Activated naive CD8-positive, alpha-beta T cell treated with anti-CD3 and anti-CD28 coated beads, Interleukin-2, amount 10 ng/mL, durations not matched to agents 7 days and 5 days (primary cell): ENCODE measurements around the gene ZNF534. TPM values are rescaled to one million over a fixed set of nuclear protein-coding genes. Genes with fewer than 3 reads are reported as not detected.
"Not testable (repeated sequence)": the region's sequence is repeated elsewhere in the genome, so short reads cannot be mapped to it uniquely, and the experiment has no call there.

Experiments
- ATAC-seq: fragments of 150-1000 bp; cut with Tn5 transposase; one replicate; pipeline ENCODE4 v1.10.0; 2021; ENCODE audit warnings: low read depth, moderate library complexity
- POLR2A ChIA-PET: fragments of 350-600 bp; sonication (Branson Sonifier 250); formaldehyde crosslinking; loops from one replicate; lab custom pipeline; 2021; ENCODE audit warnings: antibody characterized with exemption; lab: Charles Lee
- DNase-seq: peaks from one replicate; pipeline ENCODE4 v3.0.0; 2021
- H3K27ac Mint-ChIP-seq: one replicate; pipeline ENCODE4 v1.8.0; 2022; ENCODE audit warnings: mild to moderate bottlenecking, mixed read lengths
- H3K27me3 Mint-ChIP-seq: one replicate; pipeline ENCODE4 v1.8.0; 2022; ENCODE audit warnings: mild to moderate bottlenecking, moderate library complexity, mixed read lengths
- H3K36me3 Mint-ChIP-seq: one replicate; pipeline ENCODE4 v1.8.0; 2021; ENCODE audit warnings: mild to moderate bottlenecking, mixed read lengths
- H3K4me1 Mint-ChIP-seq: one replicate; pipeline ENCODE4 v1.8.0; 2021; ENCODE audit warnings: mixed read lengths
- H3K4me3 Mint-ChIP-seq: one replicate; pipeline ENCODE4 v1.8.0; 2022; ENCODE audit warnings: mild to moderate bottlenecking, moderate library complexity, mixed read lengths
- H3K9me3 Mint-ChIP-seq: one replicate; pipeline ENCODE4 v1.8.0; 2021; ENCODE audit warnings: mixed read lengths
- total RNA-seq, 2 experiments: library from RNA; stranded (reverse); gene quantifications; one replicate each; pipeline ENCODE4 v1.2.3, GENCODE V29; 2021

The ZNF534 gene
- total RNA-seq, 2 experiments from 2014 or later = not detected

DNA sequence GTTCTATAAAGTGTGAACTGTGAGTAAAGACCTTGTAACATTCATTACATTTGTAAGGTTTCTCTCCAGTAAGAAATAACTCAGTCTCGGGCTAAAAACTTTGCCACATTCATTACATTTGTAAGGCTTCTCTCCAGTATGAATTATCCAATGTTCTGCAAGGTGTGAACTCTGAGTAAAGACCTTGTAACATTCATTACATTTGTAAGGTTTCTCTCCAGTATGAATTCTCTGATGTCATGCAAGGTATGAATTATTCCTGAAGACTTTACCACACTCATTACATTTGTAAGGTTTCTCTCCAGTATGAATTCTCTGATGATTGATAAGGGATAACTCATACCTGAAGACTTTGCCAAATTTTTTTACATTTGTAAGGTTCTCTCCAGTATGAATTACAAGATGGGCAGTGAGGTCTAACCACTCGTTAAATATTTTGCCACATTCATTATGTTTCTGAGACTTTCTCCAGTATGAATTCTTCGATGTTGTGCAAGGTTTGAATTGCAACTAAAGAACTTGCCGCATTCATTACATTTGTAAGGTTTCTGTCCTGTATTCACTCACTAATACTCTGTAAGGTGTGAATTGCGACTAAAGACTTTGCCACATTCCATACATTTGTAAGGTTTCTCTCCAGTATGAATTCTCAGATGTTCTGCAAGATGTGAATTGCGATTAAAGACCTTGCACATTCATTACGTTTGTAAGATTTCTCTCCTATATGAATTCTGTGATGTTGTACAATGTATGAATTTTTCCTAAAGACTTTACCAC is 45.6 kb downstream of the ZNF534 start:
- POLR2A ChIA-PET = no interaction called here
- H3K9me3 Mint-ChIP-seq = peaks cover 43% of the 10 kb centered on the region
- no peaks in the 10 kb centered on the region for H3K4me1 Mint-ChIP-seq
- ATAC-seq = no peak
- peaks cover 11% of the 10 kb centered on the region for H3K36me3 Mint-ChIP-seq
- H3K27me3 Mint-ChIP-seq = no peaks in the 10 kb centered on the region
- no peak for DNase-seq
- H3K27ac Mint-ChIP-seq = no peak overlapping the region
- no peak overlapping the region for H3K4me3 Mint-ChIP-seq

DNA sequence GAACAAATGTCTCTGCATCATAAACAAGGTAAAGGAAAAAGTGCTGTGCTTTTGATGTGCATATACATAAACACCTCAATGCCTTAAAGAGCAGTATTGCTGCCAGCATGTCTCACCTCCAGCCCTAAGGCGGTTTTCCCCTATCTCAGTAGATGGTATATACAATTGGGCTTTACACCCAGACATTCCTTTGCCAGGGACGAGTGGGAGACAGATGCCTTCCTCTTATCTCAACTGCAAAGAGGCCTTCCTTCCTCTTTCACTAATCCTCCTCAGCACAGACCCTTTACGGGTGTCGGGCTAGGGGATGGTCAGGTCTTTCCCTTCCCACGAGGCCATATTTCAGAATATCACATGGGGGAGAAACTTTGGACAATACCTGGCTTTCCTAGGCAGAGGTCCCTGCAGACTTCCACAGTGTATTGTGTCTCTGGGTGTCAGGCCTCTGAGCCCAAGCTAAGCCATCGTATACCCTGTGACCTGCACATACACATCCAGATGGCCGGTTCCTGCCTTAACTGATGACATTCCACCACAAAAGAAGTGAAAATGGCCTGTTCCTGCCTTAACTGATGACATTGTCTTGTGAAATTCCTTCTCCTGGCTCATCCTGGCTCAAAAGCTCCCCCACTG is 55.3 kb downstream of the ZNF534 start:
- H3K27me3 Mint-ChIP-seq, ATAC-seq, H3K36me3 Mint-ChIP-seq, H3K4me3 Mint-ChIP-seq, H3K4me1 Mint-ChIP-seq, DNase-seq, POLR2A ChIA-PET, H3K27ac Mint-ChIP-seq: not testable (repeated sequence)
- H3K9me3 Mint-ChIP-seq = peaks cover 31% of the 10 kb centered on the region

DNA sequence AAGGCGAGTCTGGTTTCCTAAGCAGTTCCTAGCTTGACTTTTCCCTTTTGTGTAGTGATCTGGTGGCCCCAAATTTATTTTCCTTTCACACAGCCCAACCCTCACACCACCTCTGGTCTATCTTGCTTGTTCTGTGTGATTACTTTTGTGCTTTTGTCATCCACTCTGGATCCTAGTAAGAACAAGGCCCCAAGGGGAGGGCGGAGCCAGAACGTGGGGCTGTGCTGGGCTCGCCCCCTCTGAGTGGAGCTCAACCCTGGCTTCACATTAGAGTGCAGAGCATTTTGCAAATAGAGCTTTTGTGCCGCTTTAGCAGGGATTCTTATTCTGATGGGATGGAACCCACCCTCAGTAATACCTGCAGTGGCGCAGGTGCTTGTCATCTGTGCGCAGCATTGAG is 56.1 kb downstream of the ZNF534 start:
- peaks cover 31% of the 10 kb centered on the region for H3K9me3 Mint-ChIP-seq
- DNase-seq, H3K4me1 Mint-ChIP-seq, H3K27me3 Mint-ChIP-seq, H3K4me3 Mint-ChIP-seq, H3K36me3 Mint-ChIP-seq, H3K27ac Mint-ChIP-seq, ATAC-seq: not testable (repeated sequence)
- POLR2A ChIA-PET = interaction anchor here (0.7 kb wide), 1 partner anchor 211 kb away, joined by 3 read pairs; no protein-coding TSS in a partner anchor

DNA sequence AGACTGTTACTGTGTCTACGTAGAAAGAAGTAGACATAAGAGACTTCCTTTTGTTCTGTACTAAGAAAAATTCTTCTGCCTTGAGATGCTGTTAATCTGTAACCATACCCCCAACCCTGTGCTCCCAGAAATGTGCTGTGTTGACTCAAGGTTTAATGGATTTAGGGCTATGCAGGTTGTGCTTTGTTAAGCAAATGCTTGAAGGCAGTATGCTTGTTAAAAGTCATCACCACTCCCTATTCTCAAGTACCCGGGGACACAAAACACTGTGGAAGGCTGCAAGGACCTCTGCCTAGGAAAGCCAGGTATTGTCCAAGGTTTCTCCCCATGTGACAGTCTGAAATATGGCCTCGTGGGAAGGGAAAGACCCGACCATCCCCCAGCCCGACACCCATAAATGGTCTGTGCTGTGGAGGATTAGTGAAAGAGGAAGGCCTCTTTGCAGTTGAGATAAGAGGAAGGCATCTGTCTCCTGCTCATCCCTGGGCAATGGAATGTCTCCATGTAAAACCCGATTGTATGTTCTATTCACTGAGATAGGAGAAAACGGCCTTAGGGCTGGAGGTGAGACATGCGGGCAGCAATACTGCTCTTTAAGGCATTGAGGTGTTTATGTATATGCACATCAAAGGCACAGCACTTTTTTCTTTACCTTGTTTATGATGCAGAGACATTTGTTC is 56.8 kb downstream of the ZNF534 start:
- H3K27me3 Mint-ChIP-seq, H3K27ac Mint-ChIP-seq, ATAC-seq, H3K4me1 Mint-ChIP-seq, DNase-seq, H3K36me3 Mint-ChIP-seq, H3K4me3 Mint-ChIP-seq: not testable (repeated sequence)
- peaks cover 28% of the 10 kb centered on the region for H3K9me3 Mint-ChIP-seq
- POLR2A ChIA-PET = interaction anchor here (0.7 kb wide), 1 partner anchor 212 kb away, joined by 3 read pairs; no protein-coding TSS in a partner anchor

DNA sequence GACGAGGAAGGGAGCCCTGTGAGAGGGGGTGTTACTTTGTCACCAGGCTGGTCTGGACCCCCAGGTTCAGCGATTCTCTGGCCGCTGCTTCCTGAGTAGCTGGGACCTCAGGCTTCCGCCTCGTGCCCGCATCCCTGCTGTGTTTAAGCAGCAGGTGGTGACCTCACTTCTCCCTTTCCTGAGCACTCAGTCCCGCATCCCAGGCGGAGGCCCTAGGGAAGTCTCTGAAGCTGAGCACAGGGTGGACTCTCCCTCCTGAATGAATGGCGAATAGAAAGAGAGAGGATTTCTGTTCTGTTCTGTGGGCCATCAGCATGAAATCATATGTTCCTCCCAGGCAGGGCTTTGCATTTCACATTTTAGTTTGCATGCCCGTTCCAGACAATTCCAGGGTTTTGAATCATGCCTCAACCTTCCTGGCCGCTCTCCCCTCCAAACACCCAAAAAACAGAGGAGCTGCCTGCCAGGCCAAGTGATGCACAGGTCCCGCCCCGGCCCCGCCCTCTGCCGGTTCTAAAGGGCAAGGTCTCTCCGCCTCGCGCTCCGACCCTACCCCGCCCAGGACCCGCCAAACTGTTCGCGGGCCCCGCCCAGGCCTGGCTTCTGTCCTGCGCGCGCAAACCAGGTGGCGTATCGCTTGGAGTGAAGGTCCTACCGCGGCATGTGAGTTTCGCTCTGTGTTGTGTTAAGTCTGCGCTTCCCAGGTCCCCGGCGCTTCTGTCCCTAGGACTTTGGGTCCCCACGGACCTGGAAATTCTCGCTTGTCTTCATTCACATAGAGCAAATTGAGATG is 63.4 kb downstream of the ZNF534 start:
- Mint-ChIP-seq H3K9me3 (peaks cover 14% of the 10 kb centered on the region), H3K27ac (no peak overlapping the region), H3K4me3 (peak overlapping the region; percentile 22), H3K4me1 (no peaks in the 10 kb centered on the region), H3K27me3 (no peaks in the 10 kb centered on the region), H3K36me3 (peaks cover 8% of the 10 kb centered on the region)
- POLR2A ChIA-PET = no interaction called here
- DNase-seq = peak; percentile 36
- ATAC-seq = no peak

DNA sequence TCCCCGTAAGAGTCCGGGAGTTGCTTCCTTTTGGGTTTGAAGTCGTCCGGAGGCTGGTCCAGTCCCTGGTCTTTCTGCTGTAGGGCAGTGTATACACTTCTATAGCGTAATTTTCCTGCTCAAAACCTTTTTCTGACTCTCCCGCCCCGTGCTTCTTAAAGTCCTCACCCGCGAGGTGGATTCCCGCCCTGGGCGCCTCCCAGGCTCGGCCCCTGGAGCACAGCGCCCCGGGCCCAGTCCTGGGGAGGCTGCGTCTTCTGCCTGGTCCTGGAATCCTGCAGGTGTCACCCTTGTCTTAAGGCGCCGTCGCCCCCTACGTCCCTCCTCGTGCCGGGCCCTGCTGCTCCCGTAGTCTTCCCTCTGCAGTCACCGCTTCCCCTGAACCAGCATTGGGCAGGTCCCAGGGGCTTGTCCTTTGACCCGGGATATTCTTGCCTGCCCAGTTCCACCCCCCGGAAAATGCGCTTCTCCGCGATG is 64.1 kb downstream of the ZNF534 start:
- POLR2A ChIA-PET = no interaction called here
- ATAC-seq = no peak
- DNase-seq = no peak
- no peaks in the 10 kb centered on the region for H3K27me3 Mint-ChIP-seq
- peaks cover 8% of the 10 kb centered on the region for H3K36me3 Mint-ChIP-seq
- no peaks in the 10 kb centered on the region for H3K4me1 Mint-ChIP-seq
- H3K9me3 Mint-ChIP-seq = peaks cover 17% of the 10 kb centered on the region
- H3K27ac Mint-ChIP-seq = peak overlapping the region; percentile 21
- H3K4me3 Mint-ChIP-seq = peak overlapping the region; percentile 54

DNA sequence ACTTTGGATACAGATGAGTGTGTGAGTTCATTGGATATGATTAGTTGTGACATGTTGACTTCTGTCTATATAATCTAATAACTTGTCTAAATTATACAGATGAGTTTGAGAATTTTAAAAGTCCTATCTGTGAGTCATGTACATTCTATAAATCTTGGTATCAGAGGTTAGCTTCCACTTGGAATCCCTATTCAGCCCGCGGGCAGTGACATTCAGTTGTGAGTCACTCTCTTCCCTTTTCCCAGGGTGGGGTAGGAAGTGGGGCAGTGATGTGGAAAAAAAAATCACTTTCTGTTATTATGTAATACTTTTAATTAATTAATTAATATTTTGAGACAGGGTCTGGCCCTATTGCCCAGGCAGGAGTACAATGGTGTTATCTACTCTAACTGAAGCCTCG is 65.6 kb downstream of the ZNF534 start:
- peaks cover 19% of the 10 kb centered on the region for H3K9me3 Mint-ChIP-seq
- POLR2A ChIA-PET = no interaction called here
- H3K27ac Mint-ChIP-seq = no peak overlapping the region
- no peaks in the 10 kb centered on the region for H3K27me3 Mint-ChIP-seq
- DNase-seq (no peak), ATAC-seq (no peak)
- peaks cover 8% of the 10 kb centered on the region for H3K36me3 Mint-ChIP-seq
- no peak overlapping the region for H3K4me3 Mint-ChIP-seq
- no peaks in the 10 kb centered on the region for H3K4me1 Mint-ChIP-seq

DNA sequence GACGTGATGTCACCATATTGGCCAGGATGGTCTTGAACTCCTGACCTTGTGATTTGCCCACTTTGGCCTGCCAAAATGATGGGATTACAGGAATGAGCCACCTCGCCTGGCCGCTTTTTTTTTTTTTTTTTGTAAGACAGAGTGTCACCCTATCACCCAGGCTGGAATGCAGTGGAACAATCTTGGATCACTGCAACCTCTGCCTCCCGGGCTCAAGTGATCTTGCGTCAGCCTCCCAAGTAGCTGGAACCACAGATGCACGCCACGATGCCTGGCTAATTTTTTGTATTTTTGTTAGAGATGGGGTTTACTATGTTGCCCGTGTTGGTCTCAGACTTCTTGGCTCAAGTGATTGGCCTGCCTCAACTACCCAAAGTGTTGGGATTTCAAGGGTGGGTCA is 69.6 kb downstream of the ZNF534 start:
- POLR2A ChIA-PET = no interaction called here
- no peak for ATAC-seq
- peaks cover 11% of the 10 kb centered on the region for H3K36me3 Mint-ChIP-seq
- H3K4me1 Mint-ChIP-seq = no peaks in the 10 kb centered on the region
- no peak for DNase-seq
- H3K27ac Mint-ChIP-seq = no peak overlapping the region
- H3K27me3 Mint-ChIP-seq = no peaks in the 10 kb centered on the region
- H3K9me3 Mint-ChIP-seq = peaks cover 26% of the 10 kb centered on the region
- H3K4me3 Mint-ChIP-seq = no peak overlapping the region

DNA sequence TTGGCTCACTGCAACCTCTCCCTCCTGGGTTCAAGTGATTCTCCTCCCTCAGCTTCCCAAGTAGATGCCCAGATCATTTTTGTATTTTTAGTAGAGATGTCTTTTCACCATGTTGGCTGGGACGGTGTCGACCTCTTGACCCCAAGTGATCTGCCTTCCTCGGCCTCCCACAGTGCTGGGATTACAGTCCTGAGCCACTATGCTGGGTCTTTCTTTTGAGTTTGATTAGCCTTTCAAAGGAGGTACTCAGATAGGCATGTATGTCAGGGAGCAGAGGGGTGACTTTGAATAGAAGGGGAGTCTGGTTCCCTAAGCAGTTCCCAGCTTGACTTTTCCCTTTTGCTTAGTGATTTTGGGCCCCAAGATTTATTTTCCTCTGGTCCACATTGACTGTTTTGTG is 71.5 kb downstream of the ZNF534 start:
- not testable (repeated sequence) for H3K4me1 Mint-ChIP-seq, H3K36me3 Mint-ChIP-seq, ATAC-seq, H3K27ac Mint-ChIP-seq, H3K27me3 Mint-ChIP-seq, DNase-seq, H3K4me3 Mint-ChIP-seq
- POLR2A ChIA-PET = interaction anchor here (0.7 kb wide), 1 partner anchor 329 kb away, joined by 7 read pairs; the partner anchor contains the start of gene ZNF836
- peaks cover 26% of the 10 kb centered on the region for H3K9me3 Mint-ChIP-seq

DNA sequence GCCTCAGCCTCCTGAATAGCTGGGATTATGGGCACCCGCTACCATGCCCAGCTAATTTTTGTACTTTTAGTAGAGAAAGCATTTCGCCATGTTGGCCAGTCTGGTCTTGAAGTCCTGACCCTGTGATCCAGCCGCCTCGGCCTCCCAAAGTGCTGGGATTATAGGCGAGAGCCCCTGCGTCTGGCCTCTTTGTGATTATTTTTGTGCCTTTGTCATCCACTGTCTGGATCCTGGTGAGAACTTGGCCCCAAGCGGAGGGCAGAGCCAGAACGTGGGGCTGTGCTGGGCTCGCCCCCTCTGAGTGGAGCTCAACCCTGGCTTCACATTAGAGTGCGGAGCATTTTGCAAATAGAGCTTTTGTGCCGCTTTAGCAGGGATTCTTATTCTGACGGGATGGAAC is 72.0 kb downstream of the ZNF534 start:
- not testable (repeated sequence) for H3K4me1 Mint-ChIP-seq, H3K27me3 Mint-ChIP-seq, H3K4me3 Mint-ChIP-seq, H3K36me3 Mint-ChIP-seq, DNase-seq, H3K27ac Mint-ChIP-seq, ATAC-seq
- peaks cover 27% of the 10 kb centered on the region for H3K9me3 Mint-ChIP-seq
- POLR2A ChIA-PET = interaction anchor here (0.7 kb wide), 1 partner anchor 329 kb away, joined by 7 read pairs; the partner anchor contains the start of gene ZNF836
